Suprapubic skin (tissue), 3 donors: ENCODE measurements around the gene EGFR.

Source experiments
- CTCF ChIP-seq, 2 donors: fragments of 200-600 bp in 1 of 2; fragments of 450-650 bp in 1 of 2; sonication (generic) in 1 of 2; IDR thresholded peaks; one replicate each; pipeline ENCODE4 v1.5.1; 2016 to 2019; ENCODE audit warnings: antibody characterized with exemption in 2 of 2, mild to moderate bottlenecking in 1 of 2, moderate library complexity in 1 of 2
- POLR2A ChIP-seq, 2 donors: fragments of 450-650 bp; IDR thresholded peaks; one replicate each; pipeline ENCODE4 v1.6.1; 2017; ENCODE audit warnings: antibody characterized with exemption in 2 of 2, mild to moderate bottlenecking in 2 of 2, moderate library complexity in 2 of 2

DNA sequence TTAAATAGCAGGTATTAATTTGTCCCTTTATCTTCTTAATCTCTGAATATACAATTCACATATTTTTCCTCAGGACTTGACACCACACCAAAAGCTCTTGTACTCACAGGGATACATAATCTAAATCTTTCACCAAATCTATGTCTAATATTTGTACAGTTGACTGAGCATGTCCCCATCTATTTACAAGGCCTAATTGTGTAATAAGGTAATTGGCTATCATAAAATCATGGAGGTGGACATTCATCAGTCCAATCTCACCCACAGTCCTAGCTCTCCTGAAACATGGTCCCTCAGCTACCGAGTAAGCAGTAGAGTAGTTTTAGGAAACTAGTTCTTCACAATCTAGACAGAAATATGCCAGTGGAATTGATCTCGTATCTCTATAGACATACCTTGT is 30.3 kb upstream of the EGFR start:
- TF ChIP-seq CTCF (IDR thresholded peaks at IDR 0.05) = no peak
- no peak for TF ChIP-seq POLR2A (IDR thresholded peaks at IDR 0.05)
